HS-27A (cell line): Measurements from ENCODE around the gene METTL23.

Experiments
- DNase-seq: peaks from one replicate; pipeline ENCODE4 v3.0.0-alpha.2; 2012; ENCODE audit warnings: low read depth, missing footprints

Gene METTL23, protein sequence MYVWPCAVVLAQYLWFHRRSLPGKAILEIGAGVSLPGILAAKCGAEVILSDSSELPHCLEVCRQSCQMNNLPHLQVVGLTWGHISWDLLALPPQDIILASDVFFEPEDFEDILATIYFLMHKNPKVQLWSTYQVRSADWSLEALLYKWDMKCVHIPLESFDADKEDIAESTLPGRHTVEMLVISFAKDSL

DNA sequence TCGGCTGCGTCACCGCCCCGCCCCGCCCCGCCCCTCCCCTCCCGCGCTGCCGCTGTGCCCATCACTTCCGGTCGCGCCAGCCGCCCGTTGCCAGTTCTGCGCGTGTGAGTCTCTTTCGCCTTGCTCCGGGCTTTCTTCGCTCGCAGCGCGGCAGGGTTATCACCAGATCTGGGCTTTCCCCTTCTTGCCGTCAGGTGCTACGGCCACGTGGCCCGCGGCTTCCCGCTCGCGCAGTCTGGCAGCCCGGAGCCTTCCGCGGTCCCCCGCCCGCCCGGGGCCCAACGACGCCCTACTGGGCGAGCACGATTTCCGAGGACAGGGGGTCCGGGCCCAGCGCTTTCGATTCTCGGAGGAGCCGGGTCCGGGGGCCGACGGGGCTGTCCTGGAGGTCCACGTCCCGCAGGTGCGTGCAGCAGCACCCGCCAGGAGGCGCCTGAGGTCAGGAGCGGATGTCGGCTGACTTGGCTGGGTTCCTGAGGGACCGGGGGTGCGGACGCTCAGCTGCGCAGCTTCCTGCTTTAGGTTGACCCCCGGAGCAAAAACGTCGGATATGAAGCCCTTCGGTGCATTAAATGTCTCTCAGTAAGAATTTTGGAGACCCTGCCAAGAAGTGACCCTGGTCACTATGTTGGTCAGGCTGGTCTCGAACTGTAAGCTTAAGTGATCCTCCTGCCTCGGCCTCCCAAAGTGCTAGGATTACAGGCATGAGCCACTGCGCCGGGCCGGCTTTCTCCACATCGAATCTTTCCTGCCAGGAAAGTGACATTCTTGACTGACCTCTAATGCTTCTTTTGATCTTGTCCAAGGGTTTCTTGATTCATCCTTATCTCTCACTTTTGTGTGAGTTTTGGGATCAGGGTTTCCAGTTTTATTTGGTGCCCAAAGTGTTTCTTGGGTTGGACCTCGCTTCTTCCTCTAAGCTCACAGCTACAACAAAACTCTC is at the start of gene METTL23:
TSS of gene METTL23 (plus strand) at position 64 of the 943 bp plus-strand sequence. CDS start 2,872 bp downstream, outside the sequence.
- DNase-seq = no peak

DNA sequence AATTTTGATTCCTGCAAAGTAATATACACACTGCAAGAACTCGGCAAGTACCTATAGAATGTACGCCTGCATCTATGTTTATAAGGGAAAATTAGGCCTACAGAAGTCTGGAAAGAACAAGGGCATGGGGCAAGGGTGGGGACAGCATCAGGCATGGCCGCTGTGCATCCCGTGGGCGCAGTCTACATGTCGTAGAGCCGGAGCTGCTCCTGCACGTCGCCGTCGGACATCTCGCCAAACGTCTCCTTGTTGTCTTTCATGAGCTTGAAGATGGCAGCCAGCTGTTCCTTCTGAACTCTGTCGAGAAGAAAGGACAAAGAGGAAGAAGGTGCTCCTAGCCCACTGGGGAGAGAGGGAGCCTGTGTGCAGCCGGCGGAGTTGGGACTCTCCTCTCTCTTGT is 49.2 kb upstream of the METTL23 start:
- DNase-seq = no peak

DNA sequence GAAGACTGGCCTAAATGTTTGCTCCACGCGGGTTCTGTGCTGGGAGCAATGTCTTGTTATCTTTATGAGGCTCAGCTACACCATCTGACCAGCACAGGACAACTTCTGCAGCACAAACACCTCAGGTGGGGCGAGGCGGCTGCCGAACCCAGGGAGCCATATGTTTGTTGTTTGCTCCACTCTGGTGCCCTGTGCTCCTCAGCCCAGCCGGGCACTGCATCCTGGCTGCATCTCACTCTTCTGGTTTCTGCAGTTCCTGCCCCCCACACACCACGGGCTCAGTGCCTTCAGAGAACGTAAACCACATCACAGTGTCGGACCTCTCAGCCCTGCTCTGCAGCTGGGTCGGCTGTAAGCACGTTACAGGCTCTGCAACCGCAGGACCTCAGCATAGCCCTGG is 48.3 kb upstream of the METTL23 start:
- no peak for DNase-seq

DNA sequence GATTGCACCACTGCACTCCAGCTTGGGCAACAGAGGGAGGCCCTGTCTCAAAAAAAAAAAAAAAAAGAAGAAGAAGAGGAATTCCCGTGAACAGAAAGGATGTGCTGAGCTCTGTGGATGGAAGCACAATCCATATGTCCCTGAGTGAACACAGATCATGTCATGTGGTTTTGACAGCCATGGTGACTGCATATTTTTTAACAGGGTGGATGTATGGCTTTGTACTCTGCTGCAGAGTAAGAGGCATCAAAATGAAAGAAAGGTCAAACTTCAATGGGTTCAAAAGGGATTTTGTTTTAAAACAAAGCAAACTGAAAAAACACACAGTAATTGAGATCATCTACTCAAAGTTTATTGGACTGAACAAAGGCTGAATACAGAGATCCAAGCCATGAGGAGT is 47.4 kb upstream of the METTL23 start:
- no peak for DNase-seq

DNA sequence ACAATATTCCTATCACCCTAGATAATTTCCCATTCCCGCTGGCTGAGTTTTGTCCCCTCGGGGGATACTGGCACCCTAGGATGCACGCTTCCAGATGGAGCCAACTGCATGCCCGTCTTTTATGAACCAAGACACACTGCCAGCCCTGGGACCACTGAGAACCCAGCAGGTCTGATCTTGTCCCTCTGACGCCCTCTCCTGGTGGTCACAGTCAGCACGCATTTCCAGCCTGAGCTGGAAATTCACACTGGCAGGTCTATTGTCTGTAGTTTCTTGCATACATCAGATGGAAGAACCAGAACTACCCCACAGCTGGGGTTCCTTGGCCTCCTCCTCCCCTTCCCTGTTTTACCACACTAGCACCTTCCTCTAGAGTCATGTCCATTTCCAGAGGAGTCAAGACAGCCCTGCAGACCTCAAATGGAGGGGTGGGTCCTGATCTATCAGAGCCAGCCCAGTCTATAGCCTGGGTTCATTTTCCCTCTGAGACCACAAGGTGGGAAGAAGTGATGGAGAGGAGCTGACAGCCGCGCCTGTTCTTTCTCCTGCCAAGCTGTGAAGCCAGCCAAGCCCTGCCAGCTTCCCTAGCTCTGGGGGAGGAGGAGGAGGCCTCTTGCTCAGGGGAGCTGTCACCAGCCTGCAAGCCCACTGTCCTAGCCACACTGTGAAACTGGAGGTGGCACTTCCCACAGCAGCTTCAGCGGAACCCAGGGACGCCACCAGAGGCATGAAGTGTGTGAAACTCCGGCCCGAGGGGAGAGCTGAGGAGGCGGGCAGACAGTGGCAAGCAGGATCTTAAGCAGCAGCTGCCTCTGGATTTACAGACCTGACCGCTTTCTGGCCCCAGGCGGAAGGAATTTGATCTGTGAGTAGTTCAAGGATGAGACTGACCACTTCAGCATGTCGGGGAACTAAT is 45.2 kb upstream of the METTL23 start:
- no peak for DNase-seq

DNA sequence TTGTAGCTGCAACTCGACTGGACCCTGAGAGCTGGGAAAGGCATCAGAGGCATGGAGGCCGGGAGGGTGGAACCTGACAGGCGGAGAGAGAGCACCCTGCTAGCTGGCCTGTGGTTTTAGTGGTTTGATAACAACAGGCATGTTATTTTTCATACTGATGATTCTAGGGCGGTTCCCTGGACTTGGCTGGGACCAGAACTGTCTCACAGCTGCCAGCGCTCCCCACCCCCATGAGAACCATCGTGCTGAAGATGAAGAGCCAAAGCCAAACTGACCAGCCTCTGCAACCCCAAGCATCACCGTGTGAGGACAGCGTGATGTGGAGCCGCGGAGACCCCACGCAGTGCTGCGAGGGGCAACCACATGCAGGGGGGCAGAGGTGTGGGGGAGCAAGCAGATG is 44.3 kb upstream of the METTL23 start:
- DNase-seq = no peak

DNA sequence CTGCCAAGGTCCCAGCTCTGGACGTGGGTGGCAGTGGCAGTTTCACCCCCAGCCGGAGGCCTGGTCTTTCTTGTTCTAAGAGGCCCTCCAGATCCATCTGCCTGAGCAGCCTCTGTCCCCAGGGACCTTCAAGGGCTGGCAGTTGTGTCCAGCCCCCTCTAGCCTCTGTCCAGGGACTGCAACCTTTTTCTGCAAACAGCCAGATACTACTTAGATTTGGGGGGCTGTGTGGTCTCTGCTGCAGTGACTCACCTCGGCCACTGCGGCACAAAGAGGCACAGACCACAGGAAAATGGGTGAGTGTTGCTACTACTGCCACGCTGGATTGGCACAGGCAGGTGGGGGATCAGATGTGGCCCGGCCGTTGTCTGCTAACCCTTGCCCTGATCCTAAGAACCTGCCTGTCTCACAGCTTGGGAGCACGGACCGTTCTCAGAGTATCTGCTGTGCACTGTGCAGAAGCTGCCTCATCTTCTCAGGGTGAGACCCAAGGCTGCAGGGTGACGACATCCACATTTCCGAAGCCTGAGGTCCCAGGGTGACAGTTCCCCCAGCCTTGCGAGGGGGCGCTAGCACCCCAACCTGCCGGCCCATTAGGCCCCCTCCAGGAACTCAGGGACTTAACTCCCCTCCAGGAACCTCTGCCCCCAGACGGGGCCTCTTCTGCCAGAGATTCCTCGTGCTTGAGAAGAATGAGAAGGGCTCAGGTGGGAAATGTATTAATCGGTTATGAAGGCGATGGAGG is 43.5 kb upstream of the METTL23 start:
- no peak for DNase-seq

DNA sequence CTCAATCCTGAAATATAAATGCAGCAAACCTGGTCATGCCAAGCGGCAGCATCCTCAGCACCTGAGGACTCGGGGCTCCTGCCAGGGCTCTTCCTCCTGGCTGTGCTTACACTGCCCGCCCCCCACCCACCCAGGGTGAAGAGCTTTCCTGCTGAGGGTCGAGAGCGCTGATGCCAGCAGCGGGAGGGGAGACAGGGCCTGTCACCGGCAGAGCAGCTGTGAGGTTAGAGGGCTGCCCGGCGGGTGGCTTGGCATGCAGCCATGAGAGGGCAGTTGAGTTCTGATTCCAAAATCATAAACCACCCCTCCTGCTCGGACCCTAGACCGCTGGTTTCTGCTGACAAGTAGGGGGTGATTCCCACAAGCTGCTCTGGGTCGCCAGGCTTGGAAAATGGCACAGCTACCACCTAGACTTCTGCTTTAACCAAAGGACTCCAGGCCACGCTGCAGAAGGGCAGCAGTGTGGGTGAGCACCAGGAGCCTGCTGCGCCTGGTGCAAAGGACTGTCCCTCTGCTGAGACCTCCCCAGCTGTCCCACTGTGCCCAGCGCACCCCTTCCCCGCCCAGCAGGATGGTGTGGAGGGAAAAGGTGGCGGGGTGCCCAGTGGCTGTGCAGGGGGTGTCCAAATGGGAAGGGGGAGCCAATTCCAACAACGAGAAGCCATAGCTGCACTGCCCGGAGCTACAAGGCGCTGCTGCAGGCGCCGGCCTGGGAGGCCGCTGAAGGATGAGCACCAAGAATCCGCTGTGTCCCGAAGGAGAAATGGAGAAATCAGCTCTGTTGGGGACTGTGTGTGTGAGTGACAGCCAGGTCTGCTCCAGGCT is 42.5 kb upstream of the METTL23 start:
- DNase-seq = no peak

DNA sequence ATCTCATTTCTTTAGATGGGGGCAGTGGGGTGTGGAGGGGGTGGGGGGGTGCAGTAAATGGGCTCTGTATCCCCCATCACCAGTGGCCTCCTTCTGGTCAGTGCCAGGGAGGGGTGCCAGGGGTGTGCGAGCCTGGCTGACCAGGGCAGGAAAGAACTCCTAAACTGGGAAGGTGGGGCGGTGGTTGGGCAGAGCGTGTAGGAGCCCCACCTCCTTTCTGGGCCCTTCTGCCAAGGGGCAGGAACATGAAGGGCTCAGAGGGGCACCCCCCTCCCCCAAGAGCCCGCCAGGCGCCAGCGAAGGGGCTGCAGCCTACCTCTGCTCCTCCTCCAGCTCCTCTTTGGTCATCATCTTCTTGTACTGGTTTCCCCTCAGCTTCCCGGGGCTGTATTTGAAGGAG is 41.9 kb upstream of the METTL23 start:
- no peak for DNase-seq

DNA sequence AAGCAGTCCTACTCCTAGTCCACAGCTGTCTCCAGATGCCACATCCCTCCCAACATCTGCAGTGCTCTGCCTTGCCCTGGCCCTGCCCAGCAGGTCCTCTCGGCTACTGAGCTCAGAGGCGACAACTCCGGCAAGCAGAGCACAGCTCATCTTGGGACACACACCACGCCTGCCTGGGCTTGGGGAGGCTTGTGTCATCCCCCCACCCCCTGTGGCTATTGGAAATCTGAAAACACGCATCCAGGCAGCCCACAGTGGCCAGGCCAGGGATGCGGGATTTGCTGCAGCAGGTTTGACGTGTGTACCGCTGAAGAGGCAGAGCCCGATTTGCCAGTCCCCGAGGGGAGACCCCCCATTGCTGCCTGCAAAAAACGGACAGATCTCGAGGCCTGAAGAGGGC is 41.3 kb upstream of the METTL23 start:
- DNase-seq = no peak

DNA sequence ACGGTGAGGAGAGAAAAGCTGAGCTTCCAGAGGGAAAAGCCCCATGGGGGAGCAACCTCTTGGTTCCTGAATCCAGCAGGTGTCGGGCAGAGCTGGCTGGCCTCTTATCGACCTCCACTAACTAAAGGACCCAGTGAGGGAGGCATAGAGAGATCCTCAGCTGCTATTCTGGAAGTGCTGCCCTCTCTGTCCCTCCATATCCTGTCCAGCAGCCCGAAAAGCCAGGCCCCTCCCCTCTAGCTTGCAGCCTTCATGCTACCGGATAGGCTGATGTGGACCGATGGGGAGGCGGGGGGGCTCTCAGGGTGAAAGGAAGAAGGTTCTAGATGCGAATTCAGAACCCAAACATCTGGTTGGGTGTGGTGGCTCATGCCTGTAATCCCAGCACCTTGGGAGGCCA is 40.8 kb upstream of the METTL23 start:
- DNase-seq = no peak

DNA sequence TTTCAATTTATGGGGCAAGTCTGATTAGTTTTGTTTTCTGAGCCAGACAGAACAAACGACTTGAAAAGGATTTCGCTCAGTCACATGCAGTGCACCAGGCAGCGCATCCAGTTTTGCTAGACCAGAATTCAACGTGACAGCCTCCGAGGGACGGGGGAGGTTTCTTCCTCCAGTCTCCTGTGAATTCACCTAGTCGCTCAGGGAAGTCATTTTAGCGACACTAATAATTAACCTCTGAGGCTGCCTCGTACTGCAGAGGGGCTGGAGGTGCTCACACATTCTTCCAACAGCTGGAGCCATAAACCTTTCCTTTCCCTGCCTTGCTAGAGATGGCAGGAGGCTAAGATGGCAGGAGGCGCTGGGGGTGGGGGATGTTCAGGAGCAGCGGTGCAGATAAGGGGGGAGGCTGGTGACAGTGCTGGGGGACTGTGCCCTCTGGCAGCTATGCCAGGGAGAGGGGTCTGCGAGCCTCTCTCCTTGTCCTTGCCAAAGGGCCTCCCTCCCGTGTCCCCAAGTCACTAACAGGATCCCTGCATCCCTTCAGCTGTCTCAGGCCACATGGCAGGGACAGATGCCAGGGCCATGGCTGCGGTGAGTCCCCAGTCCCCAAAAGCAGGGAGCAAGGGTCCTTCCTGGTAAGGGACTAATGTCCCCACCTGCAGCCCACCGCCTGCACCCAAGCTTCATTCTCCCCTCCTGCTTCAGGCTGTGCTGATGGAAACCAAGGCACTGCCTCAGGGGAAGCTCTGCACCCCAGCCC is 39.9 kb upstream of the METTL23 start:
- no peak for DNase-seq

DNA sequence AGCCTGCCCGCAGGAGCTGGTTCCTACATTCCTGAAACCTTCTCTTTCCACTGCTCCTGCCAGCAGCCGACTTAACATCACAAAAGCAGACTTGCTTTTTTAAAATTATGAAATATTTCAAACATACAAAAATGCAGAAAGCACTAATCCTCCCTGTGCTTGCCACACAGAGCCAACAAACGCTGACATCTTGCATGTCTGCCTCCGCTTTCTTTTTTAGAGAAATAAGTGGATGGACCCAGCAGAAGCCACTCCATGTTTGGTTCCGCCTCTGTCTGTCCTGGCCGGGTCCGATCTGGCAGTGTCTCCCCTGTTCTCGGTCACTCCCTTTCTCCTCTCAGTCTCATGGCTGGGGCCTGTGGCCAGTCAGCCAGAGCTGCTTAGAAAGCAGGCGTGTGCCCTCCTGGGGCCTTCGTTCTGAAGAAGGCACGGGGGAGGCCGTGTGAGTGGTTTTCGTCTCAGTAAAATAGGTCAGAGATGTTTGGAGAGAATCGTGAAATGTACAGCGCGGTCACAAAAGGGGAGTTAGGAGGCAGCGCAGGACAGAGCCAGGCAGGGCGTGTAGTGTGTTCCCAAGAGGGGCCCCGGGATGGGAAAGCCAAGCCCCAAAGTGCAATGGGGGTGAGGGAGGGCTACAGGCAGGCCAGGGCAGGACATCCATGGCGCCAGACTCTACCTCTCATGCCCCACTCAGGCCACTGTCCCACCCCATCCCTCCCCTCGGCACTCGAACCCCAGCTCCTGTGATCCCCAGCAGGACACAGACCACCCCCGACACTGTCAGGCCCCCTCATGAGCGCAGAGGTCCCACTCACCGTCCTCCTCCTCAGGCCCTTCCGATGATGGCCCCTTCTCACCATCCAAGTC is 39.1 kb upstream of the METTL23 start:
- no peak for DNase-seq

DNA sequence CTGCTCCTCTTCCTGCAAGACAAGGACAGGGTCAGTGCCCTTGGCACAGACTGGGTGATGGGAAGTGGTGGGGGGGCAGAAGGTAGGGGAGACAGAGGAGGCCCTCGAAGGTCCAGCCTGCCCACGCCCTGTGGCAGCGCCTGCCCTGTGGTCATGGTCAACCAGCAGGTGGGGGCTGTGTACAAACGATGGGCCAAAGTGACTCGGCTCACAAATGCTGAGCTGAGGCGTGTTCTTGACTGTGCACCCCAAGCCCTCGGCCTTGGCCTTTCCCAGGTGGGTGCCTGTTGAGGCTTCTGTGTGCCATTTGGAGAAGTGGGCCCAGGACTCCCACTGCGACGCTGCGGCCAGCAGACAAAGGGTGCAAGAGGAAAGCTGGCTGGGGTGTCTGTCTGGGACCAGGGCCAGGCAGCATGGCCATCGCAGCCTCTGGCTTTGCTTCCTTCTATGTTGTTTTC is 38.4 kb upstream of the METTL23 start:
- no peak for DNase-seq

DNA sequence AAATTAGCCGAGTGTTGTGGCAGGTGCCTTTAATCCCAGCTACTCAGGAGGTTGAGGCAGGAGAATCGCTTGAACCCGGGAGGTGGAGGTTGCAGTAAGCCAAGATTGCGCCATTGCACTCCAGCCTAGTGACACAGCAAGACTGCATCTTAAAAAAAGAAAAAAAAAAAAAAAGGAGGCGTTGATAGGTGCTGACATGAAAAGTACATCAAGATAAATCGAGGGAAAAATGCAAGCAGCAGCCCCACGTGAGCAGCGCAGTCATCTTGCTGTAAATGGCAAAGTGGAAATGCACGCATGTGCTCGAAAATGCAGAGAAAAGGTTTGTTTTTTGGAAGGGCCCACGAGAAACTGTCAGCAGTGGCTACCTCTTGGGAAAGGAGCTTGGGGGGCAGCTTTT is 36.8 kb upstream of the METTL23 start:
- DNase-seq = no peak

DNA sequence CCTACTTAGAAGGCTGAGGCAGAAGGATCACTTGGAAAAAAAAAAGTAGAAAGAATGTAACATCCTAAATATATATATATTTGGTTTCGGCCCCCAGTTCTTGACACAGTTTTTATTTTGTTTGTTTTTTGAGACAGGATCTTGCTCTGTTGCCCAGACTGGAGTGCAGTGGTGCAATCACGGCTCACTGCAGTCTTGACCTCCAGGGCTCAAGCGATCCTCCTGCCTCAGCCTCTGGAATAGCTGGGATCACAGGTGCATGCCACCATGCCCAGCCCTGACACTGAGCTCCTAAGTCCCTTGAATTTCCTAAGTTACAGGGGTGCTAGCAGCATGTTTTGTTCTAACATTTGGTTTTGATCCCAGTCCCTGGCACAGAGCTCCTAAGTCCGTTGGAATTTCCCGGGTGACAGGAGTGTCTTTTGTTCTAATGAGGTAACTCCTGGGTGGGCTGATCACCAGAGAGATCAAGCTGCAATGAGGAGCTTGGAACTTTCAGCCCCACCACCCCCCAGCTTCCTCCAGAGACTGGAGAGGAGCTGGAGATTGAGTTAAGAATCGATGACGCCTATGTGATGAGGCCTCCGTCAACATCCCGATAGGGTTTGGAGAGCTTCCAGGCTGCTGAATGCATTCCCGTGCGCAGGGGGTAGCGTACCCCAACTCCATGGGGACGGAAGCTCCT is 35.9 kb upstream of the METTL23 start:
- no peak for DNase-seq

DNA sequence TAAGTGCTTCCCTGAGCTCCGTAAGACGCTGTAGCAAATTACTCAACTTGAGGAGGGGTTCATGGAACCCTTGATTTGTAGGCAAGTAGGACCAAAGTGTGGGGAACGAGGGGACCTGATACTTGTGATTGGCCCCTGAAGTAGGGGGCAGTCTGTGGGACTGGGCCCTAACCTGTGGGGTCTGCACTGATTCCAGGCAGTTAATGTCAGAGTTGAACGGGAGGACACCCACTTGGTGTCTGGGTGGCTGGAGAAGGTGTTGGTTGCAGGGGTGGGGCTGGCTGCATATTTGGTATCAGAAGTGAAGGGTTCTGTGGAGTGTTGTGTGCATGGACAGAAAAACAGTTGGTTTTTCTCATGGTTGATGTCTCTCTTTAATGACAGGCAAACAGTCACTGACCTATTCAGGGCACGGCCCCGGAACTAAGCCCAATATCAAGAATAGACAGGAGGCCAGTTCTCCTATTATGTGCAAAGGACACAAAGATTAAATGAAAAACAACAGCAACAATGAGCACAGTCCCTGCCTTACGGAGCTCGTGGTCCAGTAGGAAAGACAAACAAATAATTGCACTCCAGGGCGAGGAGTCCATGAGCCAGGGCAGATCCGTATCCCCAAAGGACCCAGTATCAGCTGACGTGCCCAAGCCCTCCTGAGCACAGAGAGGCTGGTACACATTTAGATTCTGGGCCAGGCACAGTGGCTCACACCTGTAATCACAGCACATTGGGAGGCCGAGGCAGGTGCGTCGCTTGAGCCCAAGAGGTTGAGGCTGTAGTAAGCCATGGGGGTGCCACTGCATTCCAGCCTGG is 35.1 kb upstream of the METTL23 start:
- DNase-seq = no peak
